ENCODE data around the gene SPATS2L. TPM values are rescaled to one million over a fixed set of nuclear protein-coding genes. Genes with fewer than 3 reads are reported as not detected.

The SPATS2L gene
- total RNA-seq, 1 experiment from 2014 or later, result not detected

- in situ Hi-C loops (cut with HindIII; ENCODE audit: low sequenced_read_pairs), result no loop called here
- DNase-seq (ENCODE audit: low spot score), result no peak
Measured at GRCh38 chr2:200288670-200289429, 17.6 kb upstream of the SPATS2L start.

DNA sequence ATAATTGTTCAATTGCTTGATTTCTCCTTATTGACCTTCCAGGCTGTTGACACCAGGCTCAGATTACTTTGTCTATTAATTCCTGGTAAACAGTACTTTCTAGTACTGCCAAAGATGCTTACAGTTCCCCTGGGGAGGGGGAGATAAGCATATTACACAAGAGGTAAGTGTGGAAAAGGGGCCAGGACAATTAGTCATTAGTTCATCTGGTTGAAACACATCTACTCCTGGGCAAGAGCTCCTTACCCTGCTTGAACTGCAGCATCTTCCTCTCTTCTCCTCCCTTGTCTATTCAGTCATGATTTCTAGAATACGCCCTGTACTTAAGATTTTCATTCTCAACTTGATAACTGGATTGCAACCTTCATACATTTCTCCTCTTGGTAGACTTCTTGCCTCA is 10.4 kb upstream of the SPATS2L start:
- in situ Hi-C loops (cut with HindIII; ENCODE audit: low sequenced_read_pairs), result no loop called here
- no peak for DNase-seq (ENCODE audit: low spot score)

DNA sequence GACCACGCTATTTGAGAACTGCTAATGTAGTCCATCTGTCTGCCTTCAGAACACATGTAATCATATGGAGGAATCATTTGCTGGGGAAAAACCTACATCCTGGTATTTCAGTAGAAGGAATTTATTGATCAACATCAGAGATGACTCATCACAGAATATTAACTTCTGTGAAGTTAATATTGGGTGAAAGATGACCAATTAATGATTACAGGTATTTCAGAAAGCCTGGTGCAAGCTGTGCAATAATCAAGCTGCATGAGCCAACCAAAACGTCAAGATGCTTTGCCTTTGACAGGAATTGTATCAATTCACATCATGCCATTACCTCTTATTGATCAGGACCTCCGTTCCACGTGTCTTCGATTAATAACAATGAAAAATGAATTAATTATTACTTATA is 9.4 kb upstream of the SPATS2L start:
- DNase-seq (ENCODE audit: low spot score), result no peak
- in situ Hi-C loops (cut with HindIII; ENCODE audit: low sequenced_read_pairs), result no loop called here

DNA sequence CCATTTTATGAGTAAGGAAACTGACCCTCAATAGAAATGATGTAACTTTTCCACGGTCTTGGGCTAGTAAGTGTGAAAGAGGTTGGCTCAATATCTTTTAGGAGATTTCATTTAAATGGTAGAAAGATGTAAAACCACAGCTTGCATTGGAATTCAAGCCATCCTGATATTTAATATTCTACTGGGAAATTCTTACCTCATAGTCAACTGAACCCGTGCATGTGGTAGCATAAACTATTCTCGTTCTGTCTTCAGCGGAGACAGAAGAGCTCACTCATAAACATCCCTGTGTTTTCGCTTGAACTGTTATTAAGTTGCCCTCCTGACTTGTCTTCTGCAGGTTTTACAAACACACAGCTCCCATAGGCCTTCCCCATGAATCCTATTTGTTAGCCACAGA is 8.5 kb upstream of the SPATS2L start:
- no peak for DNase-seq (ENCODE audit: low spot score)
- in situ Hi-C loops (cut with HindIII; ENCODE audit: low sequenced_read_pairs), result no loop called here

DNA sequence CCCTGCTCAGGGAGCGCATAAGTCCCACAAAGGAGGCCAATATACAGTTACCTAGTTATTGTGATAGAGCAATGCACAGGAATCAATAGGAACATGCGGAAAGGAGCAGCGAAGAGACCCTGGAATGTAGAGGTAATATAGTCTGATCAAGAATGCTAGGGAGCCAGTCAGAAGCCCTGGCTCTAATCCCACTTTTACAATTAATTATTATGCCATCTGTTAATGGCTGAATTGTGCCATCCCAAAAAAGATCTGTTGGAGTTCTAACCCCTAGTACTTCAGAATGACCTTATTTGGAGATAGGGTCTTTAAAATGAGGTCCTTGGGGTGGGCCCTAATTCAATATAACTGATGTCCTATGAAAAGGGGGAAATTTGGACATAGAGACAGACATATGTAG is 7.7 kb upstream of the SPATS2L start:
- in situ Hi-C loops (cut with HindIII; ENCODE audit: low sequenced_read_pairs), result no loop called here
- peak; percentile 68 for DNase-seq (ENCODE audit: low spot score)

- DNase-seq (ENCODE audit: low spot score), result no peak
- in situ Hi-C loops (cut with HindIII; ENCODE audit: low sequenced_read_pairs), result no loop called here
Measured at GRCh38 chr2:200300065-200300464, 6.4 kb upstream of the SPATS2L start.

- in situ Hi-C loops (cut with HindIII; ENCODE audit: low sequenced_read_pairs), result no loop called here
- no peak for DNase-seq (ENCODE audit: low spot score)
Measured at GRCh38 chr2:200300638-200301314, 5.7 kb upstream of the SPATS2L start.

- in situ Hi-C loops (cut with HindIII; ENCODE audit: low sequenced_read_pairs), result no loop called here
Measured at GRCh38 chr2:200301953-200302858, 4.3 kb upstream of the SPATS2L start.

DNA sequence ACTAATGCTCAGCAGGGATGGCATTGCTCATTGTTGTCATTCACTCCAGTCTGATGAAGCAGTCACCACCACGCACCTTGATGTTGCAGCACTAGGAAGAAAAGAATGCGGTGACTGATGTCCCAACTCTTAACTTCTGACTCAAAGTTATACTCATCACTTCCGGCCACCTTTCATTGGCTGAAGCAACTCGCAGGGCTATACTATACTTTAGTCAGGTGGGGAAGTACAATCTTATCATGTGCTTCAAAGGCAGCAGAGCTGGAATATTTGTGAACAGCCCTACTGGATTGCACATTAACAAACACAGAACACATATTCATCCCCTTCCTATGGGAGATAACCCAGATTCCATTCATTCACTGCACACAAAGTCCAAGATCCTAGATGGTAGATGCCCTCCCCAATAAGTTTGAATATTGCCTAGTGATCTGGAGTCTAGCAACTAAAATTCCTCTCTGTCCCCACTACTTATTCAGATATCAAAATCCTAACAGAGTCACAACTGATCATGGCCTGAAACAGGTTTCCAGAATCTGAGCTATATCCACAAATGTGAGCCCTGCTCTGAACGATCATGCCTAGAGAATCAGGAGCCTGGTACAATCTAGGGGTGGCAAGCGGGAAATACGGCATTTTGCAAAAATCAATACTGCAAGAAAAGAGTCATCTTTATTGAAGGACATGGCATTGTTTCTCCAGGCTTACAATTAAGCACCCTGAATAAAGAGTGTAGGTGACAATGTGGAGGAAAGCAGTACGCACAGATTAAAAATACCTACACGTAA is 3.4 kb upstream of the SPATS2L start:
- in situ Hi-C loops (cut with HindIII; ENCODE audit: low sequenced_read_pairs), result no loop called here
- DNase-seq (ENCODE audit: low spot score), result no peak

More at GRCh38 chr2:200301953-200302858, 4.3 kb upstream of the SPATS2L start:
- DNase-seq (ENCODE audit: low spot score), result no peak

DNA sequence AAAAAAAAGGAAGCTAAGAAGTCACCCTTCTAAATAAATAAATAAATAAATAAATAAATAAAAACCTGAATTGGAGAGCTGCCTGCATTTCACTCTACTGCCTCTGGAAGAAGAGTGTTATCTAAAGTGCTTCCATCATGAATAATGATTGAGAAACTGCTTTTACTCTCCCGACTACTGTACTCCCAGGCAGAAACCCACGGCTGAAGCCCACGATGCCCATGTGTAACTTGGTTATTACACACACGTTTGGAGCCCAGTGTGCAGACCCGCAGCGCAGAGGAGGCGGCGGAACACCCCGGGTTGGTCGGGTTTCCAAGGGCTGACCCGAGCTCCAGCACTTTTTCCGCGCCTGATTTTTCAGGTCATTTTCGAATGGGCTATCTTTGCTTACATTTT is 697 bp upstream of the SPATS2L start:
- peak; percentile 55 for DNase-seq (ENCODE audit: low spot score)
- in situ Hi-C loops (cut with HindIII; ENCODE audit: low sequenced_read_pairs), result no loop called here

- in situ Hi-C loops (cut with HindIII; ENCODE audit: low sequenced_read_pairs), result no loop called here
- DNase-seq (ENCODE audit: low spot score), result peak; percentile 50
Measured at GRCh38 chr2:200306931-200307723, 634 bp downstream of the SPATS2L start.

GRCh38 chr2:200307724-200308545 is 1.4 kb downstream of the SPATS2L start:
- in situ Hi-C loops (cut with HindIII; ENCODE audit: low sequenced_read_pairs), result no loop called here

GRCh38 chr2:200308546-200309295 is 2.2 kb downstream of the SPATS2L start:
- peak; percentile 75 for DNase-seq (ENCODE audit: low spot score)
- in situ Hi-C loops (cut with HindIII; ENCODE audit: low sequenced_read_pairs), result no loop called here

More at GRCh38 chr2:200307724-200308545, 1.4 kb downstream of the SPATS2L start:
- peak; percentile 57 for DNase-seq (ENCODE audit: low spot score)

GRCh38 chr2:200309296-200310049 is 3.0 kb downstream of the SPATS2L start:
- in situ Hi-C loops (cut with HindIII; ENCODE audit: low sequenced_read_pairs), result no loop called here
- DNase-seq (ENCODE audit: low spot score), result no peak

DNA sequence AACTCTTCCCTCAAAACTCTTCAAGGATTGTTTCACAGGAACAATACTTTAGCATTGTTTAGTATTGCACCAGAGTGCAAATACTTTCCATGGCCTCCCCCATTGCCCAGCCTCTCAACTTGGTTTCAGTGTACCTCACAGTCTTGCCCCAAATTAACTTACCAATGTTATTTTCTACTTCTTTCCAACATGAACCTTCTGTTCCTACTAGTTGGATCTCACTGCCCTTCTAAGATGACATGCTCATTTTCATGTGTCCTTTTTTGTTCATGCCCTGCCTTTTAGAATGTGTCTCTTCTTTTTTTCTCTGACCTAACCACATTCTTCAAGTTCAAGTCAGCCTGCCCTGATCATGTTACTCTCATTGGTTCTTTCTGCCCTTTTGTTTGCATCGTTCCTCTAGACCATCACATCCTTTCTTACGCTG is 4.1 kb downstream of the SPATS2L start:
- in situ Hi-C loops (cut with HindIII; ENCODE audit: low sequenced_read_pairs), result no loop called here
- DNase-seq (ENCODE audit: low spot score), result no peak

GRCh38 chr2:200311139-200311538 is 4.6 kb downstream of the SPATS2L start:
- DNase-seq (ENCODE audit: low spot score), result no peak
- in situ Hi-C loops (cut with HindIII; ENCODE audit: low sequenced_read_pairs), result no loop called here
